HS-27A (cell line): Measurements from ENCODE around the gene TECPR2.
A peak's percentile ranks its signal among the peaks of the same experiment; 100 is the strongest.
"Not testable (repeated sequence)": the region's sequence is repeated elsewhere in the genome, so short reads cannot be mapped to it uniquely, and the experiment has no call there.

Experiments
- DNase-seq: peaks from one replicate; pipeline ENCODE4 v3.0.0-alpha.2; 2012; ENCODE audit warnings: low read depth, missing footprints

The TECPR2 gene

DNA sequence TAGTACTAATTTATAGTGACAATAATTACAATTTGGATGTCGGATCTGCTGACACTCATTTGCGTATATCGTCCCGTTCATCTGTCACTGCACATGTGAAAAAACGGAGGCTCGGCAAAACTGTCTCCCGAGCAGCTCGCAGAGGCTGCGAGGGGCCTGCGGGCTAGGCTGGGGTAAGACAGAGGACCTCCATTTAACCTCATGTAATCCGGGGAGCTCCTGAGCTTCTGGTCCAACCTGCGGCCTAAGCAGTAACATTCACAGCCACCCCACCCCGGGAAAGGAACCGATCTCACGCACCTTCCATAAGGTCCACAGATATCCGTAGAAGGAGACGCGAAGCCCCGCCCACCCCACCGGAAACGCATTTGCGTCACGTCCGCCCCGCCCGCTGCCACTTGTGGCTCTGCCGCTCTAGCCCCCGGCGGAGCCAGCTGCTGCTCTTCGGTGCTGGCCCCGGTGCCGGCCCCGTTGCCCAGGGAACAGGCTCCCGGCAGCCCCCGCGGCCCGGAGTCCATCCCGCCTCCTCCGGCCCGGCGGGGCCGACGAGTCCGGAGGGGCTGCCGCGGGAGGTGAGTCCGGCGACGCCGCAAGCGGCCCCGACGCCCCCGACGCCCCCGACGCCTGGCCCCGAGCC, at the start of gene TECPR2, which contains the start of gene CINP:
Gene TECPR2 (plus strand): TSS at position 397 of the 637 bp plus-strand sequence. CDS start 13,781 bp downstream, outside the sequence.
Gene CINP (minus strand): TSS at position 346 of the 637 bp plus-strand sequence. CDS start 39 bp downstream, at position 307.
- peak; percentile 81 for DNase-seq

GRCh38 chr14:102314242-102315011, 48.3 kb upstream of the TECPR2 start:
- DNase-seq = no peak

DNA sequence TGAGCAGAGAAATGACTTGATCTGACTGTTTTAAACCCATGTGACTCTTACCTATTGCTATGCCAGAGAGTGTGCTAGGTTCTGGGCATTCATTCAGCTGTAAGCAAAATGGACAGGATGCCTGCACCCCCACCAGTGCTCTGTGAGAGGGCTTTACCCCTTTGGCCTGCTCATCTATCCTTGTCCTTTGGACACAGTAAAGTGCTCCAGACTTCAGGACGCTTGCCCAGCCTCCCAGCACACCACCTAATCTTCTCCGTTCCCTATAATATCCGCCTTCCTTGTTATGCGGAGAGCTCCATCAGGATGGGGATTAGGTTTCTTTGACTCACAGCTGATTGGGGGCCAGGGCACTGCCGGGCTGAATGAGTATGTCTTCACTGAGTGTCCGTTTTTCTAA, 47.6 kb upstream of the TECPR2 start:
- DNase-seq = no peak

GRCh38 chr14:102316338-102316742, 46.4 kb upstream of the TECPR2 start:
- no peak for DNase-seq

DNA sequence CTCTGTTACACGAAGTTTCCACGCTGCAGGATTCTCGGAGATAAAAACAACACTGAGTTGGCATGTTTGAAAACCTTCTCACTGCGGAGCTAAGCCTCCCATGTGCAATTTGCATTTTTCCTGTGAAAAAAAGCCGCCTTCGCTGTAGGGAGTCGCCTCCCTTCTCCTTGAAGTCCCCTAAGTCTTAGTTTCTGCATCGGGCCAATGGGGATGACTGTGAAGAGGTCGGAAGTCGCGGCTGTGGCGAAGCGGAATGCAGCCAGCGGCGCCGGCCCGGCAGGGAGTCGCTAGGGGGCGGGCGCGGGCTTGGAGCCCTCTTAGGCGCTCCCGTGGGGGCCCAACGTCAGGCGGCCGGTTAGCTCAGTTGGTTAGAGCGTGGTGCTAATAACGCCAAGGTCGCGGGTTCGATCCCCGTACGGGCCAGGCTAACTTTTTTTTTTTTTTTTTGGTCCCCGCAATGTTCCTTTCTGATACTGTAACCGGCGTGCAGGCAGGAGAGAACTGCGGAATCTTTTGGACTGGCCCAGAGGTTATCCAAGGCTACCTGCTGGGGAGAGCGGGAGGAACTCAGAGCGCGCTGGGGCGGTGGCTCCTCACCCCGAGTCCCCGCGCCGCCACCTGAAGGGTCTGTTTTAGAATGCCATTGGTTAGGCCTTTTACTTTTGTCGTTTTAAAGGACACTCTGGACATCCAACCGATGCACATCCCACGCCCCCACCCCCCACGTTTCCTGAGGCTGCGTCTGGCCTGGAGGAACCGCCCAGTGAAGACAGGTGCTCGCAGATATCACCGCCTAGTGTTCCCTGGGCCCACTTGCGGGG, 45.8 kb upstream of the TECPR2 start:
- peak; percentile 75 for DNase-seq

DNA sequence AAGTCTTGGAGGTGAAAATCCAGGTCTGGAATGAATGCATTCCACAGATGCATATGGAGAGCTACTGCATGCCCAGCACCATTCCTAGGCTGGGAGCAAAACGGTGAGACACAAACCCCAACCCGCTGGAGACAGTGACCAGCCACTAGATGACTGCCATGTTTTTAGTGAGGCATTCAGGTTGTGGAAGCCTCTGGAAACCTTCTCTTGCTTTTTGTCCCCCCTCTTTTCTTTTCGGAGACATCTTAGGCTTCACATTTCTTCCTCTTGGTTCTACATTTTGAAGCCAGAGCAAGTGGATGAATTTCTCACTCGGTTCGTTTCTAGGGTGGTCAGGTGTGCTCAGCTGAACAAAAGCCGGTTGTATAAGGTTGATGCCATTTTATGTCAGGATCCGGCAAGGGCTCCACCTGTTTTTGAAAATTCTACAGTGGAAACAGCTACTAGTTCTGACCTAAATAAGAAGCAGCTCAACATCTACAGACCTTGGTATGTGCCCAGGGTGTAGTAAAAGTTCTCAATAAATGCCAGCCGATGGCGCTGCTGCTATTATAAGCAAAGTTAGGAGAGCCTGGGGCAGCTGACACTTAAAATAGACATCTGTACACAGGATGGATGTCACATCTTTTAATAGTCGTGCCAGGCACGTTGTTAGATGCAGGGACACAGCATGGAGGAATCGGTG, 45.0 kb upstream of the TECPR2 start:
- DNase-seq = no peak

DNA sequence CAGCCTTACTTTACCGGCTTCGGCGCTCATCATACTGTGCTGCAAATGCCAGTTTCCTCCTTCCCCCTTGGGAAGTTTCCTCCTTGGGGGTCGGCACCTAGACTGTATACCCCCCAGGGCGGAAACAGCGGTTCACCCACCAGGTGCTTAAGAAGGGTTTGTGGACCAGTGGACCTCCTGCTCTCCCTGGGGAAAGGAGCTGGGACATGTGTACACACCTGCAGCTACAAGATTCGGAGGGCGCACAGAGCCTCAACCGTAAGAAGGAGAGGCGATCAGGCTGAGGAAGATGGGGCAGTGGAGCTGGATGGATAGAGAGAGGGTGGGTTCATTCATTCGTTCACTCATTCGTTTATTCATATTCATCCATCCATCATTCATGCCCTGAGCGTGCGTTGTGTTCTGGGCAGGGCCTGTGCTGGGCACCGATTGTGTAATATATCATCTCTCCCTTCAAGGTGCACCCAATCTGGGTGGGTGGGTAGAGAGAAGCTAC, 43.9 kb upstream of the TECPR2 start:
- DNase-seq = no peak

DNA sequence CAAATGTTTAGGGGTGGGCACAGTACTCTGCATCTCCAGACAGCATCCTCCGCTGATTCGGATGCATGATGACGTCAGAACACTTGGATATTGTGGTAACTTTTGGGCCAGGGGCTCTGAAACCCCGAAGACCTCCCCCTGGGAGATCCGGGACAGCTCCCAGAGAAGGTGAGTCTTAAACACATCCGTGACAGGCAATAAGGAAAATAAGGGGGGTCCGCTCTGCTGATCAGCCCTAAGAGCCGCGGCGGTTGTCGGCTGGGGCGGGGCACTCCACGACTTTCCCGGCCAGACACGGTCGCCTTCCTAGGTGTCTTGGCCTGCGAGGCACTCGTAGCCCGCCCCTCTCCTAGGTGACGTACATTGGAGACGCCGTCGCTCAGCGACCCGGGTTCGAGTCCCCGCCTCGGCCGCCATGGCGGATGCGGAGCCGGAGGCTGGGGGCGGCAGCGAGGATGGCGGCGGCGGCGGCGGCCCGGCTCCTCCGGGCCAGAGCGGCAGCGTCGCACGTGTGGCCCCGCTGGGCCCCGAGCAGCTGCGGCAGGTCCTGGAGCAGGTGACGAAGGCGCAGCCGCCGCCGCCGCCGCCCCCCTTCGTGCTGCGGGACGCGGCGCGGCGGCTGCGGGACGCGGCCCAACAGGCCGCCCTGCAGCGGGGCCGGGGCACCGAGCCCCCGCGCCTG, 43.2 kb upstream of the TECPR2 start, which contains the start of gene ZNF839:
Gene ZNF839 (plus strand): TSS at position 396 of the 682 bp plus-strand sequence. CDS start 20 bp downstream, at position 416.
- no peak for DNase-seq

DNA sequence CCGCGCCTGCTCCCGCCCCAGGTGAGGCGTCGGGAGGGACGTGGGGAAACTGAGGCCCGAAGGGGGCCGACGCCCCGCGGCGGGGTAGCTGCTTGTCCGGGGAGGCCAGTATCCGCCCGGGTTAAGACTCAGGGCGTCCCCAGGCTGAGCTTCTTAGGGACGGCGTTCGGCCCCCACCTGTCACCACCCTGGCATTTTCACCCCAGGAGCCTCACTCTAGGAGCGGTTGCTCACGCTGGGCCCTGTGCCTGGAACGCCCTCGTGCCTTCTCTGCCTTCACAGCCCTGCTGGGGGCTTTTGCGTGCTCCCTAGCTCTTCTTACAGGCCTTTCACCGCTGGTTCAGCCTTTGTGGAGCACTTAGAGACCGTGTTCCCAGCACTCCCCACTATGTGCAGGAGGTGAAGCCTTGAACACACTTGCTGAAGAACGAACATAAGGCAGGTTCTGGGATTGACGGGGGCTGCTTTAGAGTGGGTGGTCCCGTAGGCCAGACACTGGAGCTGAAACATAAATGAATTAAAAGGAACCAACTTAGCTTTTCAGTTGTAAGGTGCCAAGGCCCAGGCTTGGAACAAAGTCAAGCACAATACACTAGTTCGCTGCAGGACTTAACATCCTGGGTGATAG, 42.6 kb upstream of the TECPR2 start:
- DNase-seq = no peak

GRCh38 chr14:102320671-102321455, 41.9 kb upstream of the TECPR2 start:
- no peak for DNase-seq

DNA sequence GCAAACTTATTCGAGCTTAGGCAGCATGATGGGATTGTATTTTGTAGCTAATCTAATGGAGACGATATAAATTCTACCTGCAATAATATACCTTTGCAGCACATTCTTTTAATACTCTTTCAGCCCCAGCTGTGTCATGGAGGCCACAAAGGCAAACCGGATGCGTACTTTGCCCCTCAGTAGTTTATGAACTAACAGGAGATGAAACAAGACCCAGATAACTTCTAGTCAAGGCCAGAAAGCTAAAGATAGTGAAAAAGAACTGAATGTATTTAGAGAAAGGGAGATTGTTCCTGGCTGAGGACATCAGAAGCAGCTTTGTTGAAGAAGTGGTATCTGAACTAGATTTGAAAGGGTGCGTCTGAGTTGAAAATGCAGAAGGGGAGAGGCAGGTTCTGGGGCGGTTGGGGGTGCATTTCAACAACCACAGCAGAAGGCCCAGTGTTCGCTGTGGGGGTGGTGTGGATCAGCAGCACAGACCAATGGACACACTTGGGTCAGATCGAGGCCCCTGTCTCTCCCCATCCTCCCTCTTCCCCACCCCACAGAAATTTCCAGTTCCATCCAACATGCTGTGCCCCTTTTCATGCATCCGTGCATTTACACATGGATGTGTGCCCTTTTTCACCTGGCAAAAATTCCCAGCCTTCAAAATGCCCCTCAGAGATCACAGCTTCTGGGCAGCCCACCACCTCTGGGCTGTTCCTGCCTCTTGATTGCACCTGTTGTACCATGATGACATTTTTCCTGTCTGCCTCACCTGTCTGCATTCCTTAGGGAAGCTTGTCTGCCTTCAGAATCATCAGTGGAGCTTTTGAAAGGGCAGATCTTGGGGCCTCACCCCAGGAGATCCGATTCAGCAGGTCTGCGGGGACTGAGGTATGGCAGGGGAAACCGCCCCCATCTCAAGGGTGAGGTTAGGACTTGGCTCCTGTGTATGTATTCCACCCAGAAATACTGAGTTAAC, 41.0 kb upstream of the TECPR2 start:
- no peak for DNase-seq

GRCh38 chr14:102323102-102323501, 39.6 kb upstream of the TECPR2 start:
- no peak for DNase-seq

- no peak for DNase-seq
Observed at GRCh38 chr14:102325791-102326345, 36.9 kb upstream of the TECPR2 start.

DNA sequence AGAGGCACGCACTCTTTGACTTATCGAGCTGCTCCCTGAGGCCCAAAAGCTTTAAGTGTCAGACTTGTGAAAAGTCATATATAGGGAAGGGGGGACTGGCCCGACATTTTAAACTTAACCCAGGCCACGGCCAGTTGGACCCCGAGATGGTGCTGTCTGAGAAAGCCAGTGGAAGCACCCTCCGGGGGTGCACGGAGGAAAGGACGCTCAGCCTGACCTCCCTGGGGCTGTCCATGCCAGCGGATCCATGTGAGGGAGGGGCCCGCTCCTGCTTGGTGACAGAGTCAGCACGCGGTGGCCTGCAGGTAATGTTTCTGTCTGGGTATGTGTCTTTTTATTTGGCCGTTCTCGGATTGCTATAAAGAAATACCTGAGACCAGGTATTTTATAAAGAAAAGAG, 36.2 kb upstream of the TECPR2 start:
- DNase-seq = no peak

GRCh38 chr14:102329381-102329780, 33.4 kb upstream of the TECPR2 start:
- not testable (repeated sequence) for DNase-seq

- DNase-seq = no peak
Observed at GRCh38 chr14:102330806-102331205, 31.9 kb upstream of the TECPR2 start.

GRCh38 chr14:102333390-102333789, 29.4 kb upstream of the TECPR2 start:
- no peak for DNase-seq
